Measurements from ENCODE around the gene NAV3.

- TF ChIP-seq CTCF (IDR thresholded peaks at IDR 0.05) (no peak), POLR2A (IDR thresholded peaks at IDR 0.05) (no peak), EP300 (IDR thresholded peaks at IDR 0.05) (no peak)
Measured at GRCh38 chr12:77788231-77789168, 42.2 kb upstream of the NAV3 start.
